Parathyroid adenoma (tissue), 2 donors: Measurements from ENCODE around the gene EML3.
A peak's percentile ranks its signal among the peaks of the same experiment; 100 is the strongest.
"Not testable (repeated sequence)": the region's sequence is repeated elsewhere in the genome, so short reads cannot be mapped to it uniquely, and the experiment has no call there.

Experiments
- H2AFZ ChIP-seq: fragments of 300-600 bp; sonication (generic); one replicate; pipeline ENCODE4 v1.7.0; 2017; ENCODE audit warnings: antibody characterized with exemption, mild to moderate bottlenecking
- H3K27ac ChIP-seq: fragments of 300-600 bp; sonication (generic); one replicate; pipeline ENCODE4 v1.7.0; 2017
- H3K27me3 ChIP-seq: fragments of 300-600 bp; sonication (generic); one replicate; pipeline ENCODE4 v1.7.0; 2017; ENCODE audit warnings: low read length; ENCODE audit not compliant: control insufficient read depth, insufficient read depth
- H3K36me3 ChIP-seq: fragments of 300-600 bp; sonication (generic); one replicate; pipeline ENCODE4 v1.7.0; 2017; ENCODE audit warnings: low read length; ENCODE audit not compliant: control insufficient read depth, insufficient read depth
- H3K4me1 ChIP-seq: fragments of 300-600 bp; sonication (generic); one replicate; pipeline ENCODE4 v1.7.0; 2017; ENCODE audit warnings: control low read depth
- H3K4me2 ChIP-seq: fragments of 300-600 bp; sonication (generic); one replicate; pipeline ENCODE4 v1.7.0; 2017; ENCODE audit warnings: low read length
- H3K4me3 ChIP-seq: fragments of 300-600 bp; sonication (generic); one replicate; pipeline ENCODE4 v1.7.0; 2017; ENCODE audit warnings: low read depth, low read length
- H3K79me2 ChIP-seq: fragments of 300-600 bp; sonication (generic); one replicate; pipeline ENCODE4 v1.7.0; 2017; ENCODE audit warnings: control low read depth
- H3K9ac ChIP-seq: fragments of 300-600 bp; sonication (generic); one replicate; pipeline ENCODE4 v1.7.0; 2017; ENCODE audit warnings: mild to moderate bottlenecking
- H3K9me3 ChIP-seq: fragments of 300-600 bp; sonication (generic); one replicate; pipeline ENCODE4 v1.7.0; 2017; ENCODE audit warnings: low read length; ENCODE audit not compliant: control insufficient read depth
- TF ChIP-seq, protein P1 (sequence below): fragments of 300-600 bp; sonication (generic); IDR thresholded peaks from one replicate; pipeline ENCODE4 v1.7.0; 2017; ENCODE audit warnings: antibody characterized with exemption, mild to moderate bottlenecking
- donor health status: primary hyperparathyroidism.

Gene EML3

DNA sequence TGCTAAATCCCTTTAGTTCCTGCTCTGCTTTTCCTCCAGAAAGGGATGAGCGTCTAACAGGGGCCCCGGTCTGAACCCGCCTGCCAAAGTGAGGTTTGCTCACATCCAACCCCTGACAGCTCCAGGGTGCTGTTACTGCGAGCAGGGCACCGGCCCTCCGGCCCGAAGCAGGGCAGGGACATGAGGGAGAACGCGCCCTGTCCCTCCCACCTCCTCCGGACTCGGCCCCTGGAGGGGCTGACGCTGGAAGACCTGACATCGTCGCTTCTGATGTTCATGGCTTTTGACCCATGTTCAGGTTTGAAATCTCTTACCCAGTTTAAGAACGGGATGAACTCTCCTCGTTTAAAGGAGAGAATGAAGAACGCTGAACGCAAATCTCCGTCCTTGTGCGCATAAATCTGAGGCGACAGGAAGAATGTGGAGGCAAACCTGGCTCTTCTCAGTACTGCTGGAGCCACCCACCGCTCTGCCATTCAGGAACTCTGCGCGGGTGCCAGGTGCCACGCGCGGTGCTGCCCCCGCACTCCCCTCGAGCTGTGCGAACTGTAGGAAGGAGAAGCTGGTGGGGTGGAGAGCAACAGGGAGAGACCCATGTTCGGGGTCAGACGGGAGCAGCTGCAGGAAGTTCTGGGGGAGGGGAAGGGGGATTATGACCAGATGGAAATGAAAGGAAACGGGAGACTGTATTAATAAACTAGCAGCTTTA, 38.1 kb downstream of the EML3 start:
- H3K4me2 ChIP-seq: peak overlapping the region; percentile 75
- H3K4me3 ChIP-seq: peak overlapping the region; percentile 88
- no peaks in the 10 kb centered on the region for H3K79me2 ChIP-seq
- no peaks in the 10 kb centered on the region for H3K9me3 ChIP-seq
- no peak overlapping the region for H3K9ac ChIP-seq
- no peaks in the 10 kb centered on the region for H3K4me1 ChIP-seq
- H3K27me3 ChIP-seq: no peaks in the 10 kb centered on the region
- H3K27ac ChIP-seq: peak overlapping the region; percentile 80
- H3K36me3 ChIP-seq: no peaks in the 10 kb centered on the region
- TF ChIP-seq, protein P1, sequence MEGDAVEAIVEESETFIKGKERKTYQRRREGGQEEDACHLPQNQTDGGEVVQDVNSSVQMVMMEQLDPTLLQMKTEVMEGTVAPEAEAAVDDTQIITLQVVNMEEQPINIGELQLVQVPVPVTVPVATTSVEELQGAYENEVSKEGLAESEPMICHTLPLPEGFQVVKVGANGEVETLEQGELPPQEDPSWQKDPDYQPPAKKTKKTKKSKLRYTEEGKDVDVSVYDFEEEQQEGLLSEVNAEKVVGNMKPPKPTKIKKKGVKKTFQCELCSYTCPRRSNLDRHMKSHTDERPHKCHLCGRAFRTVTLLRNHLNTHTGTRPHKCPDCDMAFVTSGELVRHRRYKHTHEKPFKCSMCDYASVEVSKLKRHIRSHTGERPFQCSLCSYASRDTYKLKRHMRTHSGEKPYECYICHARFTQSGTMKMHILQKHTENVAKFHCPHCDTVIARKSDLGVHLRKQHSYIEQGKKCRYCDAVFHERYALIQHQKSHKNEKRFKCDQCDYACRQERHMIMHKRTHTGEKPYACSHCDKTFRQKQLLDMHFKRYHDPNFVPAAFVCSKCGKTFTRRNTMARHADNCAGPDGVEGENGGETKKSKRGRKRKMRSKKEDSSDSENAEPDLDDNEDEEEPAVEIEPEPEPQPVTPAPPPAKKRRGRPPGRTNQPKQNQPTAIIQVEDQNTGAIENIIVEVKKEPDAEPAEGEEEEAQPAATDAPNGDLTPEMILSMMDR: no peak
- H2AFZ ChIP-seq: peak overlapping the region; percentile 87

DNA sequence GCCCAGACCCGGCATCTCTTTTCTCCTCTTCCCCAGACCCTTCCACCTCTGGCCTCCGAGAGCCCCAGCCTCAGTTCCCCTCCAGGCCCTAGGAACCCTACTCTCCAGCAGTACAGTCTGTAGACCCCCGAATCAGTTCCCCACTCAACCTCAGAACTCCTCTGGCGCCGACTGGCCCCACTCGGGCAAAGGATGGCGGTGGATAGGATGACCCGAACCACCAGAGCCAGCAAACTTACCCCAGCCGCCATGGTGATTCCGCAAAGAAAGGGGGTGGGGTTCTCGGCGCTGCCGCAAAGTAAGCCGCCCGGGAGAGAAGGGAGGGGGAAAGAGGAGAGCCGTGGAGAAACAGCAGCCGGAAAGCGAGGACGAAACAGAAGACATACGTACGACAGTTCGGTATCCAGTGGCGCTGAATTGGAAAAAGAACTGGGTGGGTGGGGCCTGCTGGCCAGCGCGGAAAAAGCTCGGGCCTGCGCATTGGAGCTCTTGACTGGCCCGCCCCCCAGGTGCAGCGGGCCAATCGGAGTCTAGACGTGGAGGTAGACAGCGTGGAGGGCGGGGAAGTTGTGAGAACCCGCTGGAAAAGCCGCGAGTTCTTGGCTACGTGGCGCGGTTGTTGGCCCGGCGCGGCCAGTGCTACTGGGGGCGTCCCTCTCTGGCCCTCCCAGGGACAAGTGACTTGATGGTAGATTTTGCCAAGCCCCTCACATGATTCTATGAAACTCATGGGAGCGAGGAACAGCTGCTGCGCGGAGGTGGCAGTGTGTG, 38.8 kb downstream of the EML3 start, which contains the start of gene EEF1G:
EEF1G (minus strand) TSS at position 300 of the 771 bp plus-strand sequence; CDS start at position 251, 49 bp downstream.
- TF ChIP-seq, protein P1: no peak
- no peaks in the 10 kb centered on the region for H3K4me1 ChIP-seq
- H3K79me2 ChIP-seq: no peaks in the 10 kb centered on the region
- H3K36me3 ChIP-seq: no peaks in the 10 kb centered on the region
- no peaks in the 10 kb centered on the region for H3K27me3 ChIP-seq
- peak within 1 kb of the TSS; percentile 53 for H3K9ac ChIP-seq
- no peaks in the 10 kb centered on the region for H3K9me3 ChIP-seq
- peak within 1 kb of the TSS; percentile 88 for H3K4me3 ChIP-seq
- H3K27ac ChIP-seq: peak within 1 kb of the TSS; percentile 80
- peak within 1 kb of the TSS; percentile 84 for H3K4me2 ChIP-seq
- peak within 1 kb of the TSS; percentile 87 for H2AFZ ChIP-seq

DNA sequence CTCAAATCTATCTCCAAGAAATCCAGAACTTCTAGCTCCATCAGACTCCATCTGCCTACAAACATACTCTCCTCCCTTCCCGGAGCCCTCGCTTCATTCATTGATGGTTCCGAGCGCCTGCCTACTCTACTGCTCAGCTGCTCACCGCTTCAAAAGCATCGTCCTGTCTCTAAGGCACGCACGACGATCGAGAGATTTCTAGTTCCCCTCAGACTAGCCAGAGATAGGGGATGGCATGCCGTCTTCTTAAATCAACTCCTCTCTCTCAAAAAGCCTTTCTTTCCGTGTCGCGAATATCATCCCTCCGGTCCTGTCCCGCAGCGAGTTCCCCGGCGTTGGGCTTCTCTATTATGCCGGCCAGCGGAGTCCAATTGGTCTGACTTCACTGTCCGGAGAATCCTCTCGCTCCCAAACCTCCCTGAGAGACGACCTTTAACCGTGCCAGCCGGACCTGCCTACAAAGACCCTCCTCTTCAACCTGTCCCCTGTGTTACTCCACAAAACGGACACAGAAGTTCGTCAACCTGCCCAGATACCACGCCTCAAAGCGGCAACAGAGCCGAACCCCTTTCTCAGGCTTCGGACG, 39.5 kb downstream of the EML3 start:
- Histone ChIP-seq H3K4me2 (peak overlapping the region; percentile 84), H3K4me3 (peak overlapping the region; percentile 88), H3K27me3 (no peaks in the 10 kb centered on the region), H3K27ac (peak overlapping the region; percentile 73), H3K4me1 (no peaks in the 10 kb centered on the region), H3K9ac (peak overlapping the region; percentile 53), H3K79me2 (no peaks in the 10 kb centered on the region), H3K9me3 (no peaks in the 10 kb centered on the region), H3K36me3 (no peaks in the 10 kb centered on the region), H2AFZ (peak overlapping the region; percentile 86)
- TF ChIP-seq, protein P1: no peak

DNA sequence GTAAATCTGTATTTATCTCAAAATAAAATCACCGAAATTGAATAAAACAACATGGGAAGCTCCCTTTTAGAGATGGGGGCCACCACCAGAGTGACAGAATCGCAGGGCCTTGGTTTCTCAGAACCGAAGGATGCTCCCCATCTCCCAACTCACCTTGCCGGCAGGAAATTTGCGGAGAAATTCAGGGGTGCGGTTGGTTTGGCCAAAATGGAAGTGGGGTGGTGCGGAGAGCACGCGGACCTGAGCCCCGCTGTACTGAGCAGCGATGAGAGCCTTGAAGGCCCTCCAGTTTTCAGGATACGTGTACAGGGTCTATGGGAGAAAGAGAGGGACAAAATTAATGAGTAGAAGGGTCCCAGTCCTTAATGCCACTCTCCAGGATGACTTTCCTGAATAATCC, 40.1 kb downstream of the EML3 start:
- TF ChIP-seq, protein P1: no peak

DNA sequence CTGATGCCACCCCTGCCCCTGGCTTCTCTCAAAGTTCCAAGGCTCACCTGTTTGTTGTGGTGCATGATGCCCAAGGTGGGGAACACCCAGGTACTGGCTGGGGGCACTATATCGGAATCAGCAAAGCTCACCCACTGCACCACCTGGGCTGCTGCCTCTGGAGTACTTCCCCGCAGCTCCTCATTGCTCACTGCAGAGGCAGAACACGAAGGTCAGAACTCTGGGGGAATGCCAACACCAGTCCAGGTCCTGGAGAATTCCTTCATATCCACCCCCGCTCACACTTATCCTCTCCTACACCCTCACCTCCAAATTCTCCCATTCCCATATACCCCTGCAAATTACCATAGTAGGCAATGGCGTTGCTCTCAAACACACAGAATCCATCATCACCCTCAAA, 41.1 kb downstream of the EML3 start:
- H3K27ac ChIP-seq, H3K27me3 ChIP-seq, H3K9ac ChIP-seq, H3K4me1 ChIP-seq, H3K4me3 ChIP-seq, H3K36me3 ChIP-seq, H3K79me2 ChIP-seq, H3K4me2 ChIP-seq, H3K9me3 ChIP-seq, H2AFZ ChIP-seq: not testable (repeated sequence)

More for the DNA sequence above, 40.1 kb downstream of the EML3 start:
- Histone ChIP-seq H3K9ac (no peak overlapping the region), H3K27ac (no peak overlapping the region), H3K9me3 (no peaks in the 10 kb centered on the region), H2AFZ (no peak overlapping the region), H3K36me3 (no peaks in the 10 kb centered on the region), H3K4me3 (no peak overlapping the region), H3K79me2 (no peaks in the 10 kb centered on the region), H3K4me2 (peak overlapping the region; percentile 84), H3K27me3 (no peaks in the 10 kb centered on the region), H3K4me1 (no peaks in the 10 kb centered on the region)

DNA sequence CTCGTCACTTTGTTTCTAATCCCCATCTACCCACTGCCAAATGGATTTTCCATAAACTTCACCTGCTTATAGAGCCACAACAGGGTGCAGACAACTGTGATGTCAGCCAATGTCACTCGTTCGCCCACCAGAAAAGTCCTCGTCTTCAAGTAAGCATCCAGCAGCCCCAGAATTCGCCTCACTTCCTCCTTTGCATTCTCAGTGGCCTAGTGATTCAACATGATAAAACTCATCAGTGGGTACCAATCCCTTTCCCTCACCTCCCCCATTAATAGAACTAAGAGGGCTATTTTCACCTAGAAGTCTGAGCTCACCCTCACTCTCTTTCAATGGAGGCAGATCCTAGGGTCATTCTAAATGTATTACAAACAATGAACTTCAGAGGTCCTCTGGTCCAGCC, 41.7 kb downstream of the EML3 start:
- H3K79me2 ChIP-seq, H3K4me2 ChIP-seq, H3K9me3 ChIP-seq, H3K36me3 ChIP-seq, H3K4me3 ChIP-seq, H2AFZ ChIP-seq, H3K27me3 ChIP-seq, H3K27ac ChIP-seq, H3K9ac ChIP-seq, H3K4me1 ChIP-seq: not testable (repeated sequence)
